DMS114 treated with DMSO at 0.1 percent for 48 hours (cell line): ENCODE results near the gene RELN.
"Not testable (repeated sequence)": the region's sequence is repeated elsewhere in the genome, so short reads cannot be mapped to it uniquely, and the experiment has no call there.

ENCODE experiments used
- DNase-seq: peaks from one replicate; lab custom pipeline; 2025; ENCODE audit not compliant: unreplicated experiment; lab: John Stamatoyannopoulos, UW

RELN gene

DNA sequence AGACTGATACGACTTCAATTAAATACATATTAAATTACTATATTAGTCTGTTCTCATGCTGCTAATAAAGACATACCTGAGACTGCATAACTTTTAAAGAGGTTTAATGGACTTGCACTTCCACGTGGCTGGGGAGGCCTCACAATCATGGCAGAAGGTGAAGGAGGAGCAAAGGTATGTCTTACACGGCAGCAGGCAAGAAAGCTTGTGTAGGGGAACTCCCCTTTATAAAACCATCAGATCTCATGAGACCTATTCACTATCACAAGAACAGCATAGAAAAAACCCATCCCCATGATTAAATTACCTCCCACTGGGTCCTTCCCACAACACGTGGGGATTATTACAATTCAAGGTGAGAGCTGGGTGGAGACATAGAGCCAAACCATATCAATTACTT lies 92.6 kb downstream of the RELN start:
- DNase-seq: not testable (repeated sequence)

GRCh38 chr7:103894656-103895596 lies 94.5 kb downstream of the RELN start:
- no peak for DNase-seq

- DNase-seq: no peak
Observed at GRCh38 chr7:103893350-103893749, 96.1 kb downstream of the RELN start.

DNA sequence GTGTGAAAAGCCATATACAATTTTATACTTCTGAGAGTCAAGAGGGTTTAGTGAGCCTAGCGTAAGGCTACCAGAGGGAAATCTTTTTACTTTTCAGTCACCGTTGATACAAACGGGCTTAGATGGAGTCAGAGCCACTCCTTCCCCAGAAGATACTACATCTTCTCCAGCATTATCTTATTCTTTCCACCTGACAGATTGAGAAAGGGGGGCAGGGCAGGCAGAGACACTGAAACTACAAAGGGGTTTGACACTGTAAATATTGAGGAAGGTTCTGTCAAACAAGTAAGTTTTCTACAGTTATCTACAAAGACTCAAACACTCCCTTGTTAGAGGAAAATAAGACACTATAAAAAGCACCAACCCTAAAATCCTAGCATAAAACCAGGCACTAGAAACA lies 100.0 kb downstream of the RELN start:
- no peak for DNase-seq

GRCh38 chr7:103888603-103889153 lies 100.8 kb downstream of the RELN start:
- DNase-seq: no peak

DNA sequence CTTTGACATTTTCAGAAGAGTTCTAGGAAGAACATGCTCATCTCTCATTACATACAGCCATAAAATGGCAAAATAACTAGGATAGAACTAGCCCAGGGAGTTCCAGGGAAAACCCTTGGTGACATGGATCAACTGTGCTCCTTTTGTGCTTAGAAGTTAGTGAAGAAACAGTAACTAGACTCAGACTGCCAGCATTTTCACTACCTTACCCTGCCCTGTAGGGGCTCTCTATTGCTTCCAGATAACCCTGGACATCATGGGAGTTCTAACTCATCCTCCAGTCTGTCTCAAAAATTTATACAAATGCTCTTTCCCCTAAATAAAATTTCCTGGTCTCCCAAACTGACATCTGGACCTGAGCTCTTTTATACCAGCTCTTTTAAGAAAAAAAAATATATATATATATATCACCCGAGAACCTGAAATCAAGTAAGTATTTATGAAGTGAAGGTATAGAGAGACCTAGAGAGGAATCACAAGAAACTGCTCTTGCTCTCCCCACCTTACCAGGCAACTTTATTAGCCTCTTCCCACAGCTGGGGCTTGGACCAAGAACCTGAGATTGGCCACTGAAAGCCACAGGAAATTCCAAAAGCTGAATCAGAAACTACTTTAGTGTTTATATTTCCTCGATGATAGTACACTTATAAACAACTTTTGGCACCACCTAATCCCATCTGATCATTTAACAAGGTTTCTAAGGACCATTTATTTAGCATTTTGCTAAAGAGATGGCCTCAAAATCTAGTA lies 101.4 kb downstream of the RELN start:
- DNase-seq: no peak

GRCh38 chr7:103887050-103887449 lies 102.4 kb downstream of the RELN start:
- no peak for DNase-seq

DNA sequence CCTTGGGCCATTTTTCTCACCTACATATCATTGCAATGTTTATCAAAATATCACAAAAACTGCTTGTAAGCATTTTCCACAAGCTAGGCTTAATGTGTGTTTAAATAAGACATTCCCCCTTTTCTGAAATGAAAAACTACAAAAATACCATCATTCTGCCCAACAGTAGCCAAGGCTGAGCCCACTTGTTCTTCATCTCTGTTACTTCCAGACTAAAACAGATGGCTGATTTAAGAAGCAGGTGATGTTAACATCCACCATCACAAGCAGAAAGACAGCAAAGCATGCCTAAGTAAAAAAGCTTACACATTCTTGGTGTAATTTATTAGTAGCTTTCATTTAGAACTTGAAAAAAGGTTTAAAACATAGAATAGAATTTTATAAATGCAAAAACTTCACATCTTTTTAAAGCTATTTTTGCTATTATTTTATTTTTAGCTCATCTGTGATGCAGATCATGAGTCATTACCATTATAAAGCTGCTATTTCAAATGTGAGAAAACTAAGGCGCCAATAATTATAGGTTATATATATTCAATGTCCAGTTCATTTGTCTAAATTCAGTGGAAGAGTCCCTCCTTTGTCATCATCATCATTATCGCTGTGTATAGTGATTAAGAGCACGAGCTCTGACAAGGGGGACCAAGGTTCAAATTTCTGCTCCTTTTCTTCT lies 109.4 kb downstream of the RELN start:
- no peak for DNase-seq

DNA sequence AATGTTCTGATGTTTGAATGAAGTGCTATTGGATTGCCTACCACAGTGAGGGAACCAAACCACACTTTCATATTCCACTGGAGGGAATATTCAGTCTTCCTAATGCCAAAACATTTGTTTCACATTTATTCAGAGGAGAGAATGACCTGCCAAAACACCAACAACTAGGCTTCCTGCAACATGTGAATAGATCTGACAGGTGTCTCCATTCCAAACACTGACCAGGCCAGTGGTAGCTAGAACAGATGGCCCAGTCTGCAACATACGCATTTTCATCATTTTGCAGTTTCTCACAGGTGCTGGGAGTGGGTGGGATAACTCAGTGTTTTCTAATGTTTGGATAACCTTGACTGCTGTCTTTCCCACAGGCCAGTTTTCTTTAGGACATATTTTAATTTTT lies 110.0 kb downstream of the RELN start:
- no peak for DNase-seq

GRCh38 chr7:103877565-103877964 lies 111.9 kb downstream of the RELN start:
- no peak for DNase-seq

GRCh38 chr7:103875718-103876117 lies 113.7 kb downstream of the RELN start:
- DNase-seq: no peak

- no peak for DNase-seq
Observed at GRCh38 chr7:103871473-103871872, 118.0 kb downstream of the RELN start.

DNA sequence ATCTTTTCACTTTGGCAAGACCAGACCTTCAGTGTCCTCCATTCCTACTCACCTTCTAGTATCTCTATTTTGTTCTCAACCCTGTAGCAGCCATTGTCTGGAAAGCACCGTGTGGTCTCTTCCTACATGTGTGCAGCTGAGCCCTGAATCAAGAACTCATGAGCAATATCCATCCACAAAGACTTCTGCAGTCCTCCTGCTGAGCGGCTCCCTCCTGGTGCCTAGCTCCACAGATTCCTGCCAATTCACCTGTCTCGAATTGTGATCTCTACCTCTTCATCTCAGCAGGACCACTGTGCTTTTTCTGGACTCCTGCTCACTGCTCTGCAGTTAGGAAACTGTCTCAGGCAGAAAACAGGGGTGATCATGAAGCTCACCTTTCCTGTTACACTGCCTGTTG lies 118.8 kb downstream of the RELN start:
- no peak for DNase-seq

DNA sequence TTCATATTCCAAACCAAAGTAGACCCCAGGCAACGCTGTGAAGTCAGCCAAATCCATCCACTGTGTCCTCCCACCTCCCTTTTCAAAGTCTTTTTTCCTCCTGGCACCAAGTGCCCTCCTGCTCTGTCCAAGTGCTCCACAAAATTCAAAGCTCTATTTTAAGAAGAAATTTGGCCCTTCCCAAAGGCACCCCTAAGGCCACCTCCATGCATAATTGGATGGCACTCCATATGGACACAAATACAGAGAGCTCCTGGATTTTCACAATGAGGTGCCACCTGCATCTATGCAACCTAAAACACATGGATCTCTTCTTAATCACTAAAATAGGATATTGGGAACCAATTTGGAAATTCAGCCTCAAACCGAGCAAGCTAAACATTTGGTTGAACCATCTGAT lies 121.6 kb downstream of the RELN start:
- DNase-seq: no peak

DNA sequence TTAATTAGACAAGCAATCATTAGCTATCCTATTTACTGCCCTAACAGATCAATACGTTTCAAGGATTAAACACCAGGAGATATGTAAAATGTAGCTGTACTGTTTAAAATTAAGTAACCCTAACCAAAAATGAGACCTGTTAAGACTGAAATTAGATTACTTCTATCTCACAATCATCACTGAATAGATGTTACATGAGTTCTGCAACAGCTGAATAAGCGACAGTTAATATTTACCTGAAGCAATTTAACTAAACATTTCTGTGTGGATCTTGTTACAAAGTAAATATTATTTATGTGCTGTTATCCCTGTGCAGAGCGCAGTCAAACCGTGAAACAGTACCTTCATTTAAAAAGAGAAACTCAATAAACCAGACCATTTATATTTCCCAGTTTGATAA lies 122.5 kb downstream of the RELN start:
- no peak for DNase-seq

- no peak for DNase-seq
Observed at GRCh38 chr7:103865442-103865841, 124.0 kb downstream of the RELN start.

GRCh38 chr7:103862302-103863035 lies 127.0 kb downstream of the RELN start:
- DNase-seq: no peak

DNA sequence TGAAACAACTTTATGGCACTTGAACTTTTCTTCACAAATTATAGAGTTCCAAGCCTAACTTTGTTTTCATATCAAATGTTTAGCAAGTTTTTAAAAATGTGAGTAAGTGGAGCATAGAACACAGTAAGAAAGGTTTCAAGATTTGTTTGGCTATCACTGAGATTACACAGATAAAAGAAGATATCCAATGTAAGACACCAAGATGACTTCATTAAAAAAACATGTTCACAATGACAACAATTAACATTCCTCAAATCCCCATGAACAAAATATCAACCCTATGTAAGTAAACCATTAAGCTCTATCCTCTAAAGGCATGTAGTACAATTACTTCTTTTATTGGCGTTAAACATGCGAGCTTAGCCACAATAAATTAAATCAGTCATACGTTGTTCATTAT lies 129.7 kb downstream of the RELN start:
- DNase-seq: no peak

DNA sequence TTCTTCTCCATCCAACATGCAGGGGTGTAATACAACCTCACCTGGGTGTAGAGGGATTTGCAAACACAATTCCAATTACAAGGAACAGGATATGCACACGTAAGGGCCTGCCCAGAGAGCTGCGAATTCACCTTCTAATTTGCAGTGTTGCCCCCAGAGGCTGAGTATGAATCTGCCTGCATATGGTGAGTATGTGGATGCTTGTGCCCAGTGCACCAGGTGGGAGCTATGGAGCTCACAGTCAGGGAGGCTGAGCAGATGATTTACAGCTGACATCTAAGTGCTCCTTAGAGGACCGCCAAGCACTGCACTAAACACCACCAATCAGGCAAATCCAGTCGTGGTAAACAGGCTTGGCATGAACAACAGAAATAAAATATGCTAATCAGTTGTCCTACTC lies 132.0 kb downstream of the RELN start:
- no peak for DNase-seq

- DNase-seq: no peak
Observed at GRCh38 chr7:103856929-103857328, 132.5 kb downstream of the RELN start.

DNA sequence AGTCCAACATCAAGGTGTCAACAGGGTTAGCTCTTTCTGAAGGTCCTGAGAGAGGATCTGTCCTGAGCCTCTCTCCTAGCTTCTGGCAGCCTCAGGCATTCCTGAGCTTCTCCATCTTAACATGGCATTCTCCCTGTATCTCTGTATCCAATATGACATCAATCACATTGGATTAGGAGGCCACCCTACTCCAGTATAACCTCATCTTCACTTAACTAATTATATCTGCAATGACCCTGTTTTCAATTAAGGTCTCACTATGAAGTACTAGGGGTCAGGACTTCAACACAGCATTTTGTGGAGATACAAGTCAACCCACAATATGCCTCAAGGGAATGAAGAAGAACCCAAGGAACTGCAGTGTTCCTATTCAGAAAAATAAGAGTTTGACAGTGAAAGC lies 133.8 kb downstream of the RELN start:
- DNase-seq: no peak
